ENCODE measurements around the gene RIPOR3. TPM values are rescaled to one million over a fixed set of nuclear protein-coding genes. Genes with fewer than 3 reads are reported as not detected.

Gene RIPOR3
- total and polyA plus RNA-seq, 9 of the 15 experiments (the other 6 are each of a cell fraction or from before 2014, with no cell fraction given): 3.3 to 62.7 (median 21.4) TPM

GRCh38 chr20:50575865-50576720, 115.2 kb downstream of the RIPOR3 start (continued):
- no peak for TF ChIP-seq THRA (IDR thresholded peaks at IDR 0.05)
- TF ChIP-seq PHB (CRISPR knock-in tag; IDR thresholded peaks at IDR 0.05): no peak
- no peak for TF ChIP-seq MCM5 (IDR thresholded peaks at IDR 0.05; ENCODE audit: low read depth)
- TF ChIP-seq, protein P1, sequence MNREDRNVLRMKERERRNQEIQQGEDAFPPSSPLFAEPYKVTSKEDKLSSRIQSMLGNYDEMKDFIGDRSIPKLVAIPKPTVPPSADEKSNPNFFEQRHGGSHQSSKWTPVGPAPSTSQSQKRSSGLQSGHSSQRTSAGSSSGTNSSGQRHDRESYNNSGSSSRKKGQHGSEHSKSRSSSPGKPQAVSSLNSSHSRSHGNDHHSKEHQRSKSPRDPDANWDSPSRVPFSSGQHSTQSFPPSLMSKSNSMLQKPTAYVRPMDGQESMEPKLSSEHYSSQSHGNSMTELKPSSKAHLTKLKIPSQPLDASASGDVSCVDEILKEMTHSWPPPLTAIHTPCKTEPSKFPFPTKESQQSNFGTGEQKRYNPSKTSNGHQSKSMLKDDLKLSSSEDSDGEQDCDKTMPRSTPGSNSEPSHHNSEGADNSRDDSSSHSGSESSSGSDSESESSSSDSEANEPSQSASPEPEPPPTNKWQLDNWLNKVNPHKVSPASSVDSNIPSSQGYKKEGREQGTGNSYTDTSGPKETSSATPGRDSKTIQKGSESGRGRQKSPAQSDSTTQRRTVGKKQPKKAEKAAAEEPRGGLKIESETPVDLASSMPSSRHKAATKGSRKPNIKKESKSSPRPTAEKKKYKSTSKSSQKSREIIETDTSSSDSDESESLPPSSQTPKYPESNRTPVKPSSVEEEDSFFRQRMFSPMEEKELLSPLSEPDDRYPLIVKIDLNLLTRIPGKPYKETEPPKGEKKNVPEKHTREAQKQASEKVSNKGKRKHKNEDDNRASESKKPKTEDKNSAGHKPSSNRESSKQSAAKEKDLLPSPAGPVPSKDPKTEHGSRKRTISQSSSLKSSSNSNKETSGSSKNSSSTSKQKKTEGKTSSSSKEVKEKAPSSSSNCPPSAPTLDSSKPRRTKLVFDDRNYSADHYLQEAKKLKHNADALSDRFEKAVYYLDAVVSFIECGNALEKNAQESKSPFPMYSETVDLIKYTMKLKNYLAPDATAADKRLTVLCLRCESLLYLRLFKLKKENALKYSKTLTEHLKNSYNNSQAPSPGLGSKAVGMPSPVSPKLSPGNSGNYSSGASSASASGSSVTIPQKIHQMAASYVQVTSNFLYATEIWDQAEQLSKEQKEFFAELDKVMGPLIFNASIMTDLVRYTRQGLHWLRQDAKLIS (CRISPR knock-in tag; IDR thresholded peaks at IDR 0.05): no peak

All from K562 (cell line).